HCT116 (cell line): Measurements from ENCODE around the gene TRIM4. TPM values are rescaled to one million over a fixed set of nuclear protein-coding genes. Genes with fewer than 3 reads are reported as not detected.

Experiments used
- ATAC-seq: fragments of 200-7000 bp; cut with Tn5 transposase; 2 replicates; pipeline ENCODE4 v1.9.1; 2020; ENCODE audit warnings: mild to moderate bottlenecking, moderate library complexity
- BruUV-seq: library from RNA; stranded (reverse); fragments of 400-500 nt; replicated peaks from 2 replicates; lab custom pipeline; 2021; lab: Mats Ljungman, UMichigan
- CTCF ChIA-PET: fragments of 300-600 bp; sonication (Branson Sonifier 250); formaldehyde crosslinking; loops from one replicate; lab custom pipeline; 2021; ENCODE audit warnings: antibody characterized with exemption; lab: Charles Lee
- POLR2A ChIA-PET: fragments of 300-600, 350-600 bp; sonication (Branson Sonifier 250); formaldehyde crosslinking; loops from one replicate; lab custom pipeline; 2021; ENCODE audit warnings: antibody characterized with exemption; lab: Charles Lee
- RAD21 ChIA-PET, 2 experiments: fragments of 300-600 bp; sonication (Branson Sonifier 250); formaldehyde crosslinking; loops; one replicate each; lab custom pipeline; 2023; ENCODE audit warnings: low total read pairs in 2 of 2; ENCODE audit not compliant: uncharacterized antibody in 2 of 2, unreplicated experiment in 2 of 2, low non-redundant PET in 1 of 2; lab: Charles Lee
- DNase-seq: peaks from one replicate; pipeline ENCODE4 v3.0.0-alpha.2; 2010; ENCODE audit warnings: low read depth, low spot score
- H2AFZ ChIP-seq: fragments of 200-600 bp; shearing (Covaris generic), sonication (generic); 2 replicates; pipeline ENCODE4 v1.6.1; 2017; ENCODE audit warnings: low read depth, mixed run types, mixed read lengths, antibody characterized with exemption, low read length; ENCODE audit not compliant: poor library complexity, severe bottlenecking
- H3K27ac ChIP-seq: 2 replicates; pipeline ENCODE4 v1.5.1; 2012; ENCODE audit warnings: low read depth, low read length
- H3K27me3 ChIP-seq: fragments of 200-600 bp; sonication (generic); 2 replicates; pipeline ENCODE4 v1.6.1; 2016; ENCODE audit warnings: mixed run types, low read length, mixed read lengths; ENCODE audit not compliant: insufficient read depth
- H3K36me3 ChIP-seq, 2 experiments: fragments of 200-500 bp in 1 of 2; fragments of 200-600 bp in 1 of 2; sonication (Bioruptor generic) in 1 of 2; sonication (generic) in 1 of 2; 2 replicates each; pipeline versions ENCODE4 v1.5.1 to v1.6.1; 2014 to 2016; ENCODE audit warnings: low read length in 2 of 2, inconsistent platforms in 1 of 2, mixed read lengths in 1 of 2, mixed run types in 1 of 2; ENCODE audit not compliant: insufficient read depth in 2 of 2, control insufficient read depth in 1 of 2
- H3K4me1 ChIP-seq, 2 experiments: fragments of 200-600 bp in 1 of 2; sonication (generic) in 1 of 2; 2 replicates each; pipeline versions ENCODE4 v1.5.1 to v1.6.1; 2012 to 2017; ENCODE audit warnings: low read length in 2 of 2, inconsistent platforms in 1 of 2, mild to moderate bottlenecking in 1 of 2, mixed read lengths in 1 of 2, mixed run types in 1 of 2, moderate library complexity in 1 of 2; ENCODE audit not compliant: insufficient read depth in 2 of 2, control insufficient read depth in 1 of 2
- H3K4me2 ChIP-seq: fragments of 200-600 bp; sonication (generic); 2 replicates; pipeline ENCODE4 v1.6.1; 2017; ENCODE audit warnings: mixed run types, low read length, mixed read lengths
- H3K4me3 ChIP-seq, 2 experiments: fragments of 200-600 bp in 1 of 2; sonication (generic) in 1 of 2; replicated peaks in 1 of 2; 2 replicates each; pipeline ENCODE4 v1.5.1; 2011 to 2016; ENCODE audit warnings: low read length in 2 of 2, control low read depth in 1 of 2, low read depth in 1 of 2, mild to moderate bottlenecking in 1 of 2, mixed read lengths in 1 of 2, mixed run types in 1 of 2
- H3K79me2 ChIP-seq: fragments of 200-600 bp; sonication (generic); 2 replicates; pipeline ENCODE4 v1.6.1; 2017; ENCODE audit warnings: mild to moderate bottlenecking, mixed run types, low read length, moderate library complexity, mixed read lengths; ENCODE audit not compliant: insufficient read depth
- H3K9ac ChIP-seq: fragments of 200-600 bp; sonication (generic); 2 replicates; pipeline ENCODE4 v1.6.1; 2016; ENCODE audit warnings: low read length, mixed read lengths
- H3K9me2 ChIP-seq: fragments of 200-600 bp; sonication (generic), shearing (Covaris generic); 2 replicates; pipeline ENCODE4 v1.6.1; 2017; ENCODE audit warnings: mixed run types, mild to moderate bottlenecking, moderate library complexity; ENCODE audit not compliant: insufficient read depth
- H3K9me3 ChIP-seq, 2 experiments: fragments of 200-500 bp in 1 of 2; fragments of 200-600 bp in 1 of 2; sonication (Bioruptor generic) in 1 of 2; sonication (generic) in 1 of 2; 2 replicates each; pipeline ENCODE4 v1.6.1; 2014 to 2017; ENCODE audit warnings: low read length in 2 of 2, mixed read lengths in 2 of 2, inconsistent platforms in 1 of 2, low read depth in 1 of 2, mild to moderate bottlenecking in 1 of 2, mixed run types in 1 of 2, moderate library complexity in 1 of 2; ENCODE audit not compliant: control insufficient read depth in 1 of 2, insufficient read depth in 1 of 2
- H4K20me1 ChIP-seq: fragments of 200-600 bp; sonication (generic), shearing (Covaris generic); 2 replicates; pipeline ENCODE4 v1.6.1; 2017; ENCODE audit warnings: mixed run types, mild to moderate bottlenecking, moderate library complexity; ENCODE audit not compliant: insufficient read depth
- ATF3 ChIP-seq: IDR thresholded peaks from 2 replicates; pipeline ENCODE4 v1.6.1; 2012
- CBX3 ChIP-seq: IDR thresholded peaks from 2 replicates; pipeline ENCODE4 v1.6.1; 2012; ENCODE audit warnings: low read depth
- CEBPB ChIP-seq: IDR thresholded peaks from 2 replicates; pipeline ENCODE4 v1.6.1; 2012; ENCODE audit warnings: low read depth
- EGR1 ChIP-seq: IDR thresholded peaks from 2 replicates; pipeline ENCODE4 v1.6.1; 2012; ENCODE audit warnings: low read depth
- ELF1 ChIP-seq: IDR thresholded peaks from 2 replicates; pipeline ENCODE4 v1.6.1; 2012; ENCODE audit warnings: low read depth, borderline replicate concordance
- EZH2 ChIP-seq: fragments of 200-600 bp; sonication (generic); IDR thresholded peaks from 2 replicates; pipeline ENCODE4 v1.6.1; 2017; ENCODE audit warnings: antibody characterized with exemption, mixed run types
- EZH2phosphoT487 ChIP-seq: fragments of 200-600 bp; IDR thresholded peaks from 2 replicates; pipeline ENCODE4 v1.6.1; 2018; ENCODE audit warnings: antibody characterized with exemption, borderline replicate concordance
- FOSL1 ChIP-seq: IDR thresholded peaks from 2 replicates; pipeline ENCODE4 v1.6.1; 2012; ENCODE audit warnings: low read depth
- MAX ChIP-seq: IDR thresholded peaks from 2 replicates; pipeline ENCODE4 v1.6.1; 2012
- POLR2A ChIP-seq: IDR thresholded peaks from 2 replicates; pipeline ENCODE4 v1.7.0; 2011; ENCODE audit warnings: borderline replicate concordance; ENCODE audit not compliant: insufficient read depth, insufficient read length; ENCODE audit errors: extremely low read depth
- RAD21 ChIP-seq: IDR thresholded peaks from 2 replicates; pipeline ENCODE4 v1.6.1; 2012; ENCODE audit warnings: low read depth, mild to moderate bottlenecking
- SIN3A ChIP-seq: IDR thresholded peaks from 2 replicates; pipeline ENCODE4 v1.6.1; 2012; ENCODE audit warnings: low read depth
- SRF ChIP-seq: IDR thresholded peaks from 2 replicates; pipeline ENCODE4 v1.6.1; 2012; ENCODE audit warnings: low read depth
- TCF7L2 ChIP-seq: IDR thresholded peaks from 2 replicates; pipeline ENCODE4 v1.7.0; 2011; ENCODE audit warnings: borderline replicate concordance, inconsistent platforms; ENCODE audit not compliant: insufficient read depth, insufficient read length; ENCODE audit errors: extremely low read depth
- YY1 ChIP-seq: IDR thresholded peaks from 2 replicates; pipeline ENCODE4 v1.6.1; 2011; ENCODE audit warnings: low read length, low read depth, moderate library complexity, mild to moderate bottlenecking; ENCODE audit not compliant: insufficient replicate concordance; ENCODE audit errors: extremely low read depth
- intact Hi-C: fragments of 100-400 bp; cut with micrococcal nuclease; formaldehyde crosslinking; loops from 2 replicates; pipeline ENCODE4 v1.10.0; 2022
- total RNA-seq: library from RNA; stranded (reverse); gene quantifications from one replicate; pipeline ENCODE4 v1.2.1, GENCODE V29; 2021; ENCODE audit not compliant: unreplicated experiment

Gene TRIM4
- total RNA-seq, 1 experiment from 2014 or later, result 25.1 TPM

- BruUV-seq, result no TSS peak
- ATAC-seq (no peak), DNase-seq (no peak)
- Histone ChIP-seq H3K9ac (no peak overlapping the region), H3K27me3 (peaks cover 5% of the 10 kb centered on the region; the same call in 1 of the 2 replicates), H3K4me2 (no peak overlapping the region), H3K79me2 (no peaks in the 10 kb centered on the region), H3K9me2 (no peaks in the 10 kb centered on the region), H3K36me3 (no peaks in the 10 kb centered on the region), H3K4me3 (no peak overlapping the region), H3K27ac (no peak overlapping the region), H3K4me1 (no peaks in the 10 kb centered on the region), H3K9me3 (no peaks in the 10 kb centered on the region), H4K20me1 (no peaks in the 10 kb centered on the region), H2AFZ (no peak overlapping the region)
- CTCF ChIA-PET, result no interaction called here
- RAD21 ChIA-PET, result no interaction called here
- intact Hi-C loops, result no loop called here
- TF ChIP-seq EZH2 (no peak), POLR2A (no peak), ELF1 (no peak), EZH2phosphoT487 (no peak), SRF (no peak), CEBPB (no peak), FOSL1 (no peak), RAD21 (no peak), ATF3 (no peak), EGR1 (no peak), YY1 (no peak), SIN3A (no peak), CBX3 (no peak), MAX (no peak), TCF7L2 (no peak)
- POLR2A ChIA-PET, result no interaction called here
Measured at GRCh38 chr7:99881370-99881769, 38.0 kb downstream of the TRIM4 start.
